ENCODE measurements around the gene STOX2. TPM values are rescaled to one million over a fixed set of nuclear protein-coding genes. Genes with fewer than 3 reads are reported as not detected.

The STOX2 gene
- polyA plus RNA-seq, 1 of the 3 experiments (the other 2 are of a cell fraction) = 0.16 TPM

- Histone ChIP-seq H3K27me3 (ENCODE audit: insufficient read depth) (peaks cover 6% of the 10 kb centered on the region), H3K9me3 (no peaks in the 10 kb centered on the region), H3K4me1 (ENCODE audit: control insufficient read depth in 1 of 2, insufficient read depth in 2 of 2, low read depth in 1 of 2, low read length in 1 of 2) (peaks cover 0 to 4% of the 10 kb centered on the region in 2 experiments; a peak in 1 of 4 replicates), H3K9ac (no peak overlapping the region), H3K79me2 (ENCODE audit: insufficient read depth) (no peaks in the 10 kb centered on the region), H4K20me1 (ENCODE audit: insufficient read depth) (no peaks in the 10 kb centered on the region), H3K4me2 (no peak overlapping the region), H3K4me3 (ENCODE audit: low read depth in 2 of 2, low read length in 1 of 2) (no peak overlapping the region), H3K9me2 (no peaks in the 10 kb centered on the region), H3K27ac (ENCODE audit: low read depth in 2 of 2, low read length in 1 of 2) (no peak overlapping the region), H2AFZ (ENCODE audit: low read depth) (no peak overlapping the region), H3K36me3 (replicated peaks in 1 of 2; ENCODE audit: control insufficient read depth in 1 of 2, insufficient read depth in 2 of 2, low read length in 1 of 2) (no peaks in the 10 kb centered on the region), H3F3A (replicated peaks; ENCODE audit: insufficient read depth) (no peaks in the 10 kb centered on the region)
- ChIA-PET CTCF (no interaction called here), POLR2A (no interaction called here)
- WGBS (ENCODE audit: low lambda C conversion rate) = 65% methylated on average over 2 of the region's 2 CpGs
- DNase-seq = no peak
- TF ChIP-seq TEAD4 (IDR thresholded peaks at IDR 0.05; ENCODE audit: borderline replicate concordance, insufficient read depth) (no peak), FOXJ3 (CRISPR knock-in tag; IDR thresholded peaks at IDR 0.05) (no peak), RXRA (IDR thresholded peaks at IDR 0.05; ENCODE audit: borderline replicate concordance, low read depth) (no peak), REST (IDR thresholded peaks at IDR 0.05; ENCODE audit: low read depth, low read length) (no peak), GATA2 (CRISPR knock-in tag; IDR thresholded peaks at IDR 0.05) (no peak), USF2 (IDR thresholded peaks at IDR 0.05; ENCODE audit: borderline replicate concordance, low read depth, low read length) (no peak), RFX5 (IDR thresholded peaks at IDR 0.05; ENCODE audit: low read length) (no peak), POLR2AphosphoS5 (IDR thresholded peaks at IDR 0.05; ENCODE audit: low read depth, low read length) (no peak), PBX3 (IDR thresholded peaks at IDR 0.05) (no peak), GABPA (IDR thresholded peaks at IDR 0.05; ENCODE audit: low read depth) (no peak), TCF12 (IDR thresholded peaks at IDR 0.05) (no peak), FOSL2 (IDR thresholded peaks at IDR 0.05; ENCODE audit: borderline replicate concordance, low read depth) (no peak), NFIC (IDR thresholded peaks at IDR 0.05; ENCODE audit: borderline replicate concordance) (no peak)
These were observed 45.0 kb upstream of the STOX2 start for GRCh38 chr4:183860119-183860518.

Data from SK-N-SH (cell line).